SK-N-SH (cell line): ENCODE data around the gene ELP4. TPM values are rescaled to one million over a fixed set of nuclear protein-coding genes. Genes with fewer than 3 reads are reported as not detected.

Experiments used
- CTCF ChIA-PET: fragments of 300-600, 350-600 bp; formaldehyde crosslinking; extraction: SDS; loops from one replicate; lab custom pipeline; 2021; lab: Yijun Ruan, JAX
- POLR2A ChIA-PET: fragments of 350-600 bp; sonication (Branson Sonifier 250); formaldehyde crosslinking; extraction: SDS; loops from one replicate; lab custom pipeline; 2020; ENCODE audit warnings: antibody characterized with exemption, inconsistent platforms; lab: Yijun Ruan, JAX
- DNase-seq: peaks from one replicate; pipeline ENCODE4 v3.0.0; 2012
- H2AFZ ChIP-seq: fragments of 200-600 bp; sonication (generic); 2 replicates; pipeline ENCODE4 v1.8.1; 2016; ENCODE audit warnings: antibody characterized with exemption, mild to moderate bottlenecking, low read depth
- H3F3A ChIP-seq: fragments of 200-600 bp; sonication (generic); replicated peaks from 2 replicates; pipeline ENCODE3; 2016; ENCODE audit warnings: antibody characterized with exemption, mild to moderate bottlenecking; ENCODE audit not compliant: insufficient read depth
- H3K27ac ChIP-seq, 2 experiments: fragments of 200-500 bp in 1 of 2; fragments of 200-600 bp in 1 of 2; sonication (Bioruptor generic) in 1 of 2; sonication (generic), shearing (Covaris generic) in 1 of 2; 2 replicates each; pipeline versions ENCODE4 v1.5.1 to v1.6.1; 2014 to 2016; ENCODE audit warnings: low read depth in 2 of 2, inconsistent platforms in 1 of 2, low read length in 1 of 2, mild to moderate bottlenecking in 1 of 2, mixed read lengths in 1 of 2
- H3K27me3 ChIP-seq: fragments of 200-600 bp; sonication (generic), shearing (Covaris generic); 2 replicates; pipeline ENCODE4 v1.6.1; 2016; ENCODE audit warnings: mixed run types; ENCODE audit not compliant: insufficient read depth
- H3K36me3 ChIP-seq, 2 experiments: fragments of 200-500 bp in 1 of 2; fragments of 200-600 bp in 1 of 2; sonication (Bioruptor generic) in 1 of 2; sonication (generic) in 1 of 2; replicated peaks in 1 of 2; 2 replicates each; pipeline versions ENCODE3 to v1.5.1; 2014 to 2016; ENCODE audit warnings: low read length in 1 of 2, mild to moderate bottlenecking in 1 of 2; ENCODE audit not compliant: insufficient read depth in 2 of 2, control insufficient read depth in 1 of 2
- H3K4me1 ChIP-seq, 2 experiments: fragments of 200-500 bp in 1 of 2; fragments of 200-600 bp in 1 of 2; sonication (Bioruptor generic) in 1 of 2; sonication (generic), shearing (Covaris generic) in 1 of 2; 2 replicates each; pipeline versions ENCODE4 v1.5.1 to v1.6.1; 2014 to 2016; ENCODE audit warnings: low read depth in 1 of 2, low read length in 1 of 2, mixed run types in 1 of 2; ENCODE audit not compliant: insufficient read depth in 2 of 2, control insufficient read depth in 1 of 2
- H3K4me2 ChIP-seq: fragments of 200-600 bp; sonication (generic), shearing (Covaris generic); 2 replicates; pipeline ENCODE4 v1.6.1; 2017; ENCODE audit warnings: mixed run types
- H3K4me3 ChIP-seq, 2 experiments: fragments of 200-500 bp in 1 of 2; fragments of 200-600 bp in 1 of 2; sonication (Bioruptor generic) in 1 of 2; sonication (generic), shearing (Covaris generic) in 1 of 2; 2 replicates each; pipeline versions ENCODE4 v1.5.1 to v1.8.1; 2014 to 2016; ENCODE audit warnings: low read depth in 2 of 2, inconsistent platforms in 1 of 2, low read length in 1 of 2, mild to moderate bottlenecking in 1 of 2, mixed read lengths in 1 of 2, moderate library complexity in 1 of 2
- H3K79me2 ChIP-seq: fragments of 200-600 bp; sonication (generic); 2 replicates; pipeline ENCODE4 v1.8.1; 2017; ENCODE audit warnings: mild to moderate bottlenecking; ENCODE audit not compliant: insufficient read depth
- H3K9ac ChIP-seq: fragments of 200-600 bp; sonication (generic); 2 replicates; pipeline ENCODE4 v1.6.1; 2017; ENCODE audit warnings: mixed run types
- H3K9me2 ChIP-seq: fragments of 200-600 bp; sonication (generic); 2 replicates; pipeline ENCODE4 v1.6.1; 2017; ENCODE audit warnings: mixed run types
- H3K9me3 ChIP-seq: fragments of 200-600 bp; sonication (generic); 2 replicates; pipeline ENCODE4 v1.6.1; 2017; ENCODE audit warnings: mixed run types, mild to moderate bottlenecking, moderate library complexity
- H4K20me1 ChIP-seq: fragments of 200-600 bp; sonication (generic); 2 replicates; pipeline ENCODE4 v1.6.1; 2017; ENCODE audit warnings: mild to moderate bottlenecking, mixed run types; ENCODE audit not compliant: insufficient read depth
- CTCF ChIP-seq: fragments of 200-600 bp; sonication (generic); IDR thresholded peaks from 2 replicates; pipeline ENCODE4 v1.6.1; 2017; ENCODE audit warnings: antibody characterized with exemption, mild to moderate bottlenecking, moderate library complexity
- EZH2phosphoT487 ChIP-seq: fragments of 200-600 bp; sonication (generic); IDR thresholded peaks from 2 replicates; pipeline ENCODE4 v1.6.1; 2017; ENCODE audit warnings: low read depth, mixed run types, mild to moderate bottlenecking, antibody characterized with exemption, moderate library complexity, borderline replicate concordance
- FOXM1 ChIP-seq: IDR thresholded peaks from 2 replicates; pipeline ENCODE4 v1.4.0; 2012; ENCODE audit warnings: low read depth, mild to moderate bottlenecking
- GABPA ChIP-seq: IDR thresholded peaks from 2 replicates; pipeline ENCODE4 v1.4.0; 2012; ENCODE audit warnings: low read depth, mild to moderate bottlenecking
- GATA2 ChIP-seq: sonication (generic); formaldehyde crosslinking; IDR thresholded peaks from 2 replicates; pipeline ENCODE4 v1.5.0; 2020; ENCODE audit warnings: mild to moderate bottlenecking, missing genetic modification reagents
- JUND ChIP-seq: IDR thresholded peaks from 2 replicates; pipeline ENCODE4 v1.4.0; 2012
- NRF1 ChIP-seq: IDR thresholded peaks from 2 replicates; pipeline ENCODE4 v1.6.1; 2012; ENCODE audit warnings: low read depth, mild to moderate bottlenecking, low read length
- PBX3 ChIP-seq: IDR thresholded peaks from 2 replicates; pipeline ENCODE4; 2012
- POLR2AphosphoS5 ChIP-seq: IDR thresholded peaks from 2 replicates; pipeline ENCODE4 v1.6.1; 2012; ENCODE audit warnings: low read depth, low read length
- RCOR1 ChIP-seq: fragments of 150-350 bp; IDR thresholded peaks from 2 replicates; pipeline ENCODE4 v1.6.1; 2017; ENCODE audit warnings: antibody characterized with exemption, low read length
- RFX5 ChIP-seq: IDR thresholded peaks from 2 replicates; pipeline ENCODE4 v1.6.1; 2012; ENCODE audit warnings: mild to moderate bottlenecking, improper control_type of control experiment, low read length
- RXRA ChIP-seq: IDR thresholded peaks from 2 replicates; pipeline ENCODE4 v1.4.0; 2012; ENCODE audit warnings: low read depth, mild to moderate bottlenecking, borderline replicate concordance
- SIN3A ChIP-seq: IDR thresholded peaks from 2 replicates; pipeline ENCODE4 v1.6.1; 2012; ENCODE audit warnings: low read depth, mild to moderate bottlenecking, low read length, moderate library complexity, borderline replicate concordance
- TAF1 ChIP-seq: IDR thresholded peaks from 2 replicates; pipeline ENCODE4 v1.6.1; 2012; ENCODE audit warnings: low read depth, mild to moderate bottlenecking, low read length, moderate library complexity, borderline replicate concordance
- TCF12 ChIP-seq: IDR thresholded peaks from 2 replicates; pipeline ENCODE4 v1.4.0; 2012
- TEAD4 ChIP-seq: IDR thresholded peaks from 2 replicates; pipeline ENCODE4 v1.4.0; 2012; ENCODE audit warnings: mild to moderate bottlenecking, borderline replicate concordance; ENCODE audit not compliant: insufficient read depth
- USF1 ChIP-seq: IDR thresholded peaks from 2 replicates; pipeline ENCODE4 v1.4.0; 2012; ENCODE audit warnings: low read depth, borderline replicate concordance
- WGBS: methylation state at CpG from one replicate; pipeline ENCODE4 v1.1.6; 2017; ENCODE audit warnings: low lambda C conversion rate; 5-methylcytosine and 5-hydroxymethylcytosine counted together
- polyA plus RNA-seq, 3 experiments: library from polyadenylated mRNA; depleted of rRNA; stranded (reverse); fragments of >200 nt; gene quantifications; 2 replicates each; pipeline ENCODE4 v1.2.3, GENCODE V29; 2012
- TF ChIP-seq, protein P1 (sequence below): IDR thresholded peaks from 2 replicates; pipeline ENCODE4 v1.4.0; 2012; ENCODE audit warnings: low read depth
- TF ChIP-seq, protein P2 (sequence below): fragments of 150-350 bp; IDR thresholded peaks from 2 replicates; pipeline ENCODE4 v1.6.1; 2016; ENCODE audit warnings: mild to moderate bottlenecking, low read depth, low read length

ELP4 gene
- polyA plus RNA-seq, 1 of the 3 experiments (the other 2 are of a cell fraction), result 7.0 TPM

DNA sequence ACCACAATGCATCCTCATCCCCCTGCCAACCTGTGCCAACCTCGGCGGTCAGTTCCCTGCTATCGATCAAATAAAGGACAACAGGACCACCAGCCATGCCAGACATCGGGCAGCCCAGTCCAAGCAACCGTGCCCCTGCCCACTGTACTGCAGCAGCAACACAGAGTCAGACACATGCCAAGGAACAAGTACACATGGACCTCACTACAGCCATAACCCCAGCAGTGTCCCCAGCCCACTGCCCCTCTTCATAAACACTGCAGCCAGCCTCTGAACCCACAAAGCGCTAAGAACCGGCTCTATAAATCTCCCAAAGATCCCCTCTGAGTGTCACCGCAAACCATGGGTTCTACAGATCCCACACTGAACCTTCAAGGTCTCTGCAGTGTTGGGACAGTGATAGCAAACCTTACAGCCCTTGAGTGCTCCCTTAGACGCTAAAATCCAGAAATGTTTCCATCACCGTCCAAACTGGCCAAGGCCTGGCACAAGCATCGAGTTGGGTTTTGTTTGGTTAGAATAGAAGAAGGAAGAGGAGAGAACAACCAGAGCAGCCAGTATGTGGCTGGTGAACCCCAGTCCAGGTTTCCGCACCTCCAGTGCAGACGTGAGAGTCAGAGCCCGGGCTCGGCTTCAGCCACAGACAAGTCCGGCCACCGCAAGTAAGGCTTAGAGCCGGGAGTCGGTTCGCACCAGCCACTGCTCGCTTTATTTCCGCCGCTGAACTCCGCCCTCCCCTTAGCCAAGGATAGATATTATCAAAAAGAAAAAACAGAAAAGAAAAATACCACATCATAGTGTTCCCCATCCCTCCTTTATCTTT is 293.6 kb downstream of the ELP4 start:
- Histone ChIP-seq H3F3A (peaks cover 4% of the 10 kb centered on the region), H3K27ac (no peak overlapping the region), H3K36me3 (no peaks in the 10 kb centered on the region), H3K79me2 (no peaks in the 10 kb centered on the region), H2AFZ (no peak overlapping the region), H3K27me3 (peaks cover 100% of the 10 kb centered on the region), H4K20me1 (no peaks in the 10 kb centered on the region), H3K4me3 (no peak overlapping the region), H3K9me3 (no peaks in the 10 kb centered on the region), H3K4me1 (peaks cover 0 to 3% of the 10 kb centered on the region in 2 experiments; a peak in 1 of 4 replicates), H3K9me2 (no peaks in the 10 kb centered on the region), H3K9ac (no peak overlapping the region), H3K4me2 (no peak overlapping the region)
- TF ChIP-seq EZH2phosphoT487 (peak; percentile 18; the same call in 1 of the 2 replicates), PBX3 (no peak)
- POLR2A ChIA-PET, result no interaction called here
- peak; percentile 42 for DNase-seq
- whole genome bisulfite sequencing, result 17% methylated on average over 22 of the region's 24 CpGs
- CTCF ChIA-PET, result no interaction called here

- no peak for TF ChIP-seq EZH2phosphoT487
- TF ChIP-seq RXRA, result no peak
- no peak for TF ChIP-seq NRF1
- TF ChIP-seq RCOR1, result no peak
- no peak for TF ChIP-seq CTCF
- no peak for TF ChIP-seq TEAD4
- TF ChIP-seq GABPA, result no peak
- TF ChIP-seq, protein P1, sequence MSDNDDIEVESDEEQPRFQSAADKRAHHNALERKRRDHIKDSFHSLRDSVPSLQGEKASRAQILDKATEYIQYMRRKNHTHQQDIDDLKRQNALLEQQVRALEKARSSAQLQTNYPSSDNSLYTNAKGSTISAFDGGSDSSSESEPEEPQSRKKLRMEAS, result no peak
- TF ChIP-seq USF1, result no peak
- no peak for TF ChIP-seq TCF12
- TF ChIP-seq SIN3A, result no peak
- no peak for TF ChIP-seq GATA2 (CRISPR knock-in tag)
- TF ChIP-seq RFX5, result no peak
- no peak for TF ChIP-seq TAF1
- TF ChIP-seq JUND, result no peak
- TF ChIP-seq FOXM1, result no peak
- TF ChIP-seq, protein P2, sequence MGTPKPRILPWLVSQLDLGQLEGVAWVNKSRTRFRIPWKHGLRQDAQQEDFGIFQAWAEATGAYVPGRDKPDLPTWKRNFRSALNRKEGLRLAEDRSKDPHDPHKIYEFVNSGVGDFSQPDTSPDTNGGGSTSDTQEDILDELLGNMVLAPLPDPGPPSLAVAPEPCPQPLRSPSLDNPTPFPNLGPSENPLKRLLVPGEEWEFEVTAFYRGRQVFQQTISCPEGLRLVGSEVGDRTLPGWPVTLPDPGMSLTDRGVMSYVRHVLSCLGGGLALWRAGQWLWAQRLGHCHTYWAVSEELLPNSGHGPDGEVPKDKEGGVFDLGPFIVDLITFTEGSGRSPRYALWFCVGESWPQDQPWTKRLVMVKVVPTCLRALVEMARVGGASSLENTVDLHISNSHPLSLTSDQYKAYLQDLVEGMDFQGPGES, result no peak
- TF ChIP-seq POLR2AphosphoS5, result no peak
- Histone ChIP-seq H4K20me1 (peaks cover 3% of the 10 kb centered on the region; the same call in 1 of the 2 replicates), H3K9ac (no peak overlapping the region), H3K36me3 (no peaks in the 10 kb centered on the region), H3K4me2 (no peak overlapping the region), H3K27ac (no peak overlapping the region), H3K4me3 (no peak overlapping the region), H3K4me1 (no peaks in the 10 kb centered on the region; a peak in 1 of 4 replicates), H3K9me2 (no peaks in the 10 kb centered on the region), H3F3A (peaks cover 4% of the 10 kb centered on the region), H3K79me2 (no peaks in the 10 kb centered on the region), H3K9me3 (no peaks in the 10 kb centered on the region), H2AFZ (no peak overlapping the region), H3K27me3 (peaks cover 100% of the 10 kb centered on the region)
- CTCF ChIA-PET, result interaction anchor here (1.3 kb wide), 1 partner anchor 15 kb away, joined by 4 read pairs; no protein-coding TSS in a partner anchor
- POLR2A ChIA-PET, result no interaction called here
- WGBS, result 7% methylated on average over 13 of the region's 13 CpGs
- peak; percentile 24 for DNase-seq
Observed at GRCh38 chr11:31803813-31804311, 294.3 kb downstream of the ELP4 start.
